Stomach (tissue), 9 donors: ENCODE measurements around the gene PODXL2. TPM values are rescaled to one million over a fixed set of nuclear protein-coding genes. Genes with fewer than 3 reads are reported as not detected.

Source experiments
- DNase-seq, 2 donors: peaks; one replicate each; pipeline versions ENCODE4 v3.0.0 to v3.0.0-alpha.2; 2013 to 2019
- H3K27ac ChIP-seq, 5 donors: fragments of 200-600 bp in 4 of 5; sonication (generic) in 4 of 5; one replicate each; pipeline ENCODE4 v1.5.1; 2013 to 2019; ENCODE audit warnings: mild to moderate bottlenecking in 1 of 5, moderate library complexity in 1 of 5
- H3K27me3 ChIP-seq, 3 donors: fragments of 200-600 bp; sonication (generic); one replicate each; pipeline ENCODE4 v1.5.1; 2017 to 2019; ENCODE audit warnings: mixed run types in 1 of 3
- H3K36me3 ChIP-seq, 4 donors: fragments of 200-600 bp; sonication (generic); 1 replicate in 3 of 4; 2 replicates in 1 of 4; pipeline ENCODE4 v1.5.1; 2016 to 2019
- H3K4me1 ChIP-seq, 4 donors: fragments of 200-600 bp; sonication (generic); one replicate each; pipeline ENCODE4 v1.5.1; 2016 to 2019
- H3K4me3 ChIP-seq, 4 donors: fragments of 200-600 bp; sonication (generic) in 3 of 4; one replicate each; pipeline ENCODE4 v1.5.1; 2016 to 2019; ENCODE audit warnings: mild to moderate bottlenecking in 1 of 4
- H3K9me3 ChIP-seq, 4 donors: fragments of 200-600 bp; sonication (generic); one replicate each; pipeline ENCODE4 v1.5.1; 2016 to 2019
- EP300 ChIP-seq: sonication (generic); formaldehyde crosslinking; IDR thresholded peaks from one replicate; pipeline ENCODE4 v1.6.1; 2017; ENCODE audit warnings: antibody characterized with exemption
- POLR2A ChIP-seq, 4 donors: fragments of 450-650 bp; IDR thresholded peaks; one replicate each; pipeline ENCODE4 v1.6.1; 2016; ENCODE audit warnings: antibody characterized with exemption in 4 of 4, control low read depth in 2 of 4, mild to moderate bottlenecking in 1 of 4, moderate library complexity in 1 of 4
- POLR2AphosphoS5 ChIP-seq, 3 donors: sonication (generic); formaldehyde crosslinking; IDR thresholded peaks; one replicate each; pipeline ENCODE4 v1.6.1; 2016; ENCODE audit warnings: antibody characterized with exemption in 3 of 3
- WGBS, 5 donors: extraction: QIAGEN DNeasy Blood & Tissue Kit in 3 of 5; methylation state at CpG; one replicate each; pipeline versions ENCODE4 v1.1.5 to v1.1.7; 2013 to 2018; 5-methylcytosine and 5-hydroxymethylcytosine counted together
- intact Hi-C: fragments of 100-400 bp; cut with DNase I; formaldehyde crosslinking; loops from one replicate; pipeline ENCODE4 v1.15.1; 2023; ENCODE audit warnings: low total_unique reads
- polyA plus RNA-seq, 3 donors: library from polyadenylated mRNA; stranded (reverse); fragments of 200-250 nt; gene quantifications; one replicate each; pipeline ENCODE4 v1.2.3, GENCODE V29; 2013
- total RNA-seq, 5 donors: library from RNA; depleted of rRNA; stranded (reverse); fragments of >200 nt; gene quantifications; one replicate each; pipeline versions ENCODE4 v1.1.0 to v1.2.3, GENCODE V29; 2014 to 2016
- TF ChIP-seq, protein P1 (sequence below), 7 experiments: fragments of 450-650 bp in 4 of 7; fragments of 200-600 bp in 3 of 7; sonication (generic) in 3 of 7; IDR thresholded peaks; one replicate each; pipeline ENCODE4 v1.5.1; 2016 to 2019; ENCODE audit warnings: antibody characterized with exemption in 7 of 7, control low read depth in 2 of 7, mild to moderate bottlenecking in 1 of 7
- donor health status: healthy with polysubstance abuse.
- donor health status: Bipolar disorder and iron deficiency.
- donor health status: healthy.

PODXL2 gene
- total and polyA plus RNA-seq, 8 donors: 5.3 to 50.9 (median 12.1) TPM

DNA sequence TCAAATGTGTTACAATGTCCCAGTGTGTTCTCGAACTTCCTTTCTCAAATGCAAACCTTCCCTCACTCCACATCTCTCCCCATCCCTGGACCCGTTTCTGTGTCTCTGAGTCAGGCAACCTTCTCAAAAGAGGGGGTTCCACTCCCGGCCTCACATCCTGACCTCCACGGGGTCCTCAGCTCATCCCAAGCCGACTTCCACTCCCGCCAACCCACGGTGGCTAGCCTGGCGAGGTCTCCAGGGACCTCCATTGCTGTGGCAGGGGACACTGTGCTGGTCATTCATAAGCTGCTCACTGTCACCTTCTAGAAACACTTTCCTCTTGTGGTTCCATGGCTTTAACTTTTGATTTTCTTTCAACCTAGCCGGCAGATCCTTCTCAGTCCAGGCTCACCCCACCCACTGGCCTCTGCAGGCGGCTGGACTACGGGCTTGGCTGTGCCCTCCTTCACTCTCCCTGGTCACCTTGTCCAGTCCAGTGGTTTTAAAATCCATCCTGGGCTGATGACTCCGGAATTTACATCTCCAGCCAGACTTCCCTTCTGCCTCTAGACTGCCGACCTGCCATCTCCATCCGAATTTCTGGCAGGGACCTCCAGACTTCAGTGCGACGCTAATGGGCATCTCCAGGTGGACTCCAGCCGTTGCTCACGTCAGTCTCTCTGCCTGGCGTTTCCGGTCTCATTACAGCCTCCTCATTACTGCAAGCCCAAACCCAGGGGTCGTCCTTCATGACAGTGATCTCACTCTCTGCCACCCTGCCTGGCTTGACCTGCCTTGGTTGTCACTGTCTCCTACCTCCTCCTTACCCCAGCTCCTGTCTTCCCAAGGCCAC, 63.7 kb downstream of the PODXL2 start:
- peaks cover 14 to 57% (median 34%) of the 10 kb centered on the region in 4 donors for H3K4me1 ChIP-seq
- 87 to 95% (median 90%) methylated on average over 21 of the region's 21 CpGs for WGBS, 5 donors

DNA sequence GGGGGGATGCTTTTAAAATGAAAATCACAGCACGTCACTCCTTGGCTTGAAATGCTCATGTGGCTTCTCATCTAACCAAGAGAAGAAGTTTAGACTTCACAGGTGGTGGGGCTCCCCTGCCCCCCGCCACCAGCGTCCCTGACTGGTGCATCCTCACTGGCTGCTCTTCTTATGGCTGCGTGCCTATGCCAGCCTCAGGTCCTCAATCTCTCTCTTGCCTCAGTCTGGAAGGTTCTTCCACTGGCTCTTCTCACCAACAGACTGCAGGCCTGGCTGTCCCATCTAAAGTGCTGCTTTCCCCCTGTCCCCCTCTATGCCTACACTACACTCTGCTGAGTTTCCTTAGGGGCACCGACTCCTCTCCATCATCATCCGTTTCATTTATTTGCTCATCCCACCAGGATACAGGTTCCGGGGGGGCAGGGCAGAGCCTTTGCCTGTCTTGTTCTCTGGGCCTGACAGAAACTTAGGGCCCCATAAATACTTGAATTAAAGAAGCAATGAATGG, 64.4 kb downstream of the PODXL2 start:
- no peak overlapping the region for H3K4me3 ChIP-seq
- DNase-seq: no peak
- intact Hi-C loops: loop anchor here (10.0 kb wide), 1 partner anchor 131 kb away; the partner anchor contains the start of gene MGLL
- TF ChIP-seq, protein P1, sequence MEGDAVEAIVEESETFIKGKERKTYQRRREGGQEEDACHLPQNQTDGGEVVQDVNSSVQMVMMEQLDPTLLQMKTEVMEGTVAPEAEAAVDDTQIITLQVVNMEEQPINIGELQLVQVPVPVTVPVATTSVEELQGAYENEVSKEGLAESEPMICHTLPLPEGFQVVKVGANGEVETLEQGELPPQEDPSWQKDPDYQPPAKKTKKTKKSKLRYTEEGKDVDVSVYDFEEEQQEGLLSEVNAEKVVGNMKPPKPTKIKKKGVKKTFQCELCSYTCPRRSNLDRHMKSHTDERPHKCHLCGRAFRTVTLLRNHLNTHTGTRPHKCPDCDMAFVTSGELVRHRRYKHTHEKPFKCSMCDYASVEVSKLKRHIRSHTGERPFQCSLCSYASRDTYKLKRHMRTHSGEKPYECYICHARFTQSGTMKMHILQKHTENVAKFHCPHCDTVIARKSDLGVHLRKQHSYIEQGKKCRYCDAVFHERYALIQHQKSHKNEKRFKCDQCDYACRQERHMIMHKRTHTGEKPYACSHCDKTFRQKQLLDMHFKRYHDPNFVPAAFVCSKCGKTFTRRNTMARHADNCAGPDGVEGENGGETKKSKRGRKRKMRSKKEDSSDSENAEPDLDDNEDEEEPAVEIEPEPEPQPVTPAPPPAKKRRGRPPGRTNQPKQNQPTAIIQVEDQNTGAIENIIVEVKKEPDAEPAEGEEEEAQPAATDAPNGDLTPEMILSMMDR (IDR thresholded peaks at IDR 0.05): no peak
- TF ChIP-seq POLR2AphosphoS5 (IDR thresholded peaks at IDR 0.05) (no peak), EP300 (no peak), POLR2A (IDR thresholded peaks at IDR 0.05) (no peak)
- H3K9me3 ChIP-seq: no peaks in the 10 kb centered on the region
- peaks cover 21 to 60% (median 37%) of the 10 kb centered on the region in 4 donors for H3K4me1 ChIP-seq
- H3K36me3 ChIP-seq: peaks cover 0 to 33% (median 17%) of the 10 kb centered on the region in 4 donors
- 76 to 97% (median 91%) methylated on average over 7 of the region's 7 CpGs for WGBS, 5 donors
- H3K27ac ChIP-seq: no peak overlapping the region
- no peaks in the 10 kb centered on the region for H3K27me3 ChIP-seq

More for the DNA sequence above, 63.7 kb downstream of the PODXL2 start:
- no peak for DNase-seq
- Histone ChIP-seq H3K9me3 (no peaks in the 10 kb centered on the region), H3K27ac (no peak overlapping the region), H3K27me3 (no peaks in the 10 kb centered on the region), H3K4me3 (no peak overlapping the region), H3K36me3 (peaks cover 0 to 33% (median 17%) of the 10 kb centered on the region in 4 donors)
- no peak for TF ChIP-seq EP300
- TF ChIP-seq, protein P1 (IDR thresholded peaks at IDR 0.05): no peak
- TF ChIP-seq POLR2A (IDR thresholded peaks at IDR 0.05): no peak
- TF ChIP-seq POLR2AphosphoS5 (IDR thresholded peaks at IDR 0.05): no peak
- intact Hi-C loops: loop anchor here (10.0 kb wide), 1 partner anchor 132 kb away; the partner anchor contains the start of gene MGLL

DNA sequence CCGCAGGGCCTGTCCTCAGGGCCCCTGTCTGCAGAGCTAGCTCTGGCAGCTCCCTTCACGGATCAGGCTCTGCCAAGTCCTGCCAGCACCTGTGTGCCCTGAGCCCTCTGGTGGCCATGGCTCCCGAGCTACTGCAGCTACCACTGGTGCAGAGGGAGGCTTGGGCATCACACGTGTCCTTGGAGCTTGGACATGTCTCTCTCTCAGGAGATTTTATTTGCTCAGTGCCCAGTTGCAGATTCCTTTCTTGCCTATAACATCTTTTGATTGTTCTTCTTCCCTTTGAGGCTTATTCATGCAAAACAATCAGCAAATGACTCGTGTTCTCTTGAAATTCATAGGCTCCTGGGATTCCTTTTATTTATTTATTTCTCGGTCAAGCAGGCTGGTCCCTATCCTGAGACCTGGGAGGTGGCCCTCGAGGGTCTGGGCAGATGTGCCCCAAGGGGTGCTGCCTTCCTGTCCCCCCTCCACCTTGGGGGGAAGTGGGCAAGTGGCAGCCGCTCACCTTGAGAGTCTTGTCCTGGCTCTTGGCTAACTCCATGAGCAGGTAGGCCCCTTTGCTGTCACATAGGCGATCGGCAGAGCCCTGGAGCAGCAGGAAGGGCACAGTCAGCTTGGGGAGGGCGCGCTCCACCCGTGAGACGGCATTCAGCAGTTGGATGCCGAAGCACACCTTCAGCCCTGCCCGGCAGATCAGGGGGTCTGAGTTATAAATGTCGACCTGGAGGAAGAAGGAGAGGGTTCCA, 65.7 kb downstream of the PODXL2 start:
- Histone ChIP-seq H3K36me3 (peaks cover 0 to 33% (median 17%) of the 10 kb centered on the region in 4 donors), H3K4me3 (no peak overlapping the region), H3K9me3 (no peaks in the 10 kb centered on the region), H3K27me3 (no peaks in the 10 kb centered on the region), H3K27ac (no peak overlapping the region), H3K4me1 (peaks cover 28 to 60% (median 45%) of the 10 kb centered on the region in 4 donors)
- DNase-seq: peak; percentile 73 to 86
- no peak for TF ChIP-seq POLR2A (IDR thresholded peaks at IDR 0.05)
- no peak for TF ChIP-seq EP300
- TF ChIP-seq, protein P1 (IDR thresholded peaks at IDR 0.05): peak in 5 of 7 experiments; percentile 27 to 66 (median 49)
- TF ChIP-seq POLR2AphosphoS5 (IDR thresholded peaks at IDR 0.05): peak in 1 of 3 donors; percentile 50
- 66 to 77% (median 76%) methylated on average over 12 to 17 of the region's 17 CpGs for WGBS, 5 donors
- intact Hi-C loops: loop anchor here (10.0 kb wide), 1 partner anchor 130 kb away; the partner anchor contains the start of gene MGLL
